ENCODE results near the gene FLG2.
A peak's percentile ranks its signal among the peaks of the same experiment; 100 is the strongest.

Gene FLG2
- long read RNA-seq, donor 1: 0 reads
- long read RNA-seq, donor 2: 0 reads
- long read RNA-seq, donor 3: 0 reads
- long read RNA-seq, donor 4: 0 reads
- long read RNA-seq, donor 5: 0 reads
- long read RNA-seq, donor 6: 0 reads
- long read RNA-seq, donor 7: 0 reads
- long read RNA-seq, donor 8: 0 reads

DNA sequence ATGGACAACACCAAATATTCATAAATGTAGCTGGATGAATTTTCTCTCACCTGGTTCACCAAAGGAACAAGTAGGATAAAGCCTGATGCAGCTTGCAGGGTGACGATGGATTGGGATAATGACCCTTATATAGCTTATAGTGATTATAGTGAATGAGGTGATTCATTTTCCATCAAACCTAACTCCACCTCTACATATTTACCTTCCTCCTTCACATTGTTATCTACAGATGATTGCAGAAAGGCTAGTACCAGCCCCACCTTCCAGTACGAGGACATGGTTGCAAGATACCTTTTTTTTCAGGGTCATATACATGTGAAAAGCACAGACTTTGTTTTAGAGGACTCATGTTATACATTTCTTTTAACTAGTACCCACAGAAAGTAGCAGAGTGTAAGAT, at the start of gene FLG2:
TSS of gene FLG2 (minus strand) at position 101 of the 400 bp plus-strand sequence. CDS start 1,122 bp downstream, outside the sequence.
- no peak for DNase-seq

DNA sequence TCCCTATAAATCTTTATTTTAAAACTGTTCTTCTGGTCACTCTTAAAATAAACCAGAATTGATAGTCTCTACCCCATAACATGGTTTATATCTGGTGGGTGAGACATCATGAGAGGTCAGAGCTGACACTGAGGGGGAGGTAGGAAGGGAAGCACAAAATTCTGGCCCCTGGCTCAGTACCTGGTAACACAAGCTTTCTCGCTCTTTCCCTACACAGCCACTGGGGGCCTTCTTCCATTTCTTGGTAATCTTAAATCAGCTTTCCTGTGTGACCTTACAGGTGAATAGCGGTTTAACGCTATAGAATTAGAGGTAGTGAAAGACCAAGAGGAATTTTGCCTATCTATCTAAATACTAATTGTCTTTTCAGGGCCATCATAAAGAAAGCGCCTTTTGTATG, 48.9 kb upstream of the FLG2 start:
- no peak for DNase-seq

DNA sequence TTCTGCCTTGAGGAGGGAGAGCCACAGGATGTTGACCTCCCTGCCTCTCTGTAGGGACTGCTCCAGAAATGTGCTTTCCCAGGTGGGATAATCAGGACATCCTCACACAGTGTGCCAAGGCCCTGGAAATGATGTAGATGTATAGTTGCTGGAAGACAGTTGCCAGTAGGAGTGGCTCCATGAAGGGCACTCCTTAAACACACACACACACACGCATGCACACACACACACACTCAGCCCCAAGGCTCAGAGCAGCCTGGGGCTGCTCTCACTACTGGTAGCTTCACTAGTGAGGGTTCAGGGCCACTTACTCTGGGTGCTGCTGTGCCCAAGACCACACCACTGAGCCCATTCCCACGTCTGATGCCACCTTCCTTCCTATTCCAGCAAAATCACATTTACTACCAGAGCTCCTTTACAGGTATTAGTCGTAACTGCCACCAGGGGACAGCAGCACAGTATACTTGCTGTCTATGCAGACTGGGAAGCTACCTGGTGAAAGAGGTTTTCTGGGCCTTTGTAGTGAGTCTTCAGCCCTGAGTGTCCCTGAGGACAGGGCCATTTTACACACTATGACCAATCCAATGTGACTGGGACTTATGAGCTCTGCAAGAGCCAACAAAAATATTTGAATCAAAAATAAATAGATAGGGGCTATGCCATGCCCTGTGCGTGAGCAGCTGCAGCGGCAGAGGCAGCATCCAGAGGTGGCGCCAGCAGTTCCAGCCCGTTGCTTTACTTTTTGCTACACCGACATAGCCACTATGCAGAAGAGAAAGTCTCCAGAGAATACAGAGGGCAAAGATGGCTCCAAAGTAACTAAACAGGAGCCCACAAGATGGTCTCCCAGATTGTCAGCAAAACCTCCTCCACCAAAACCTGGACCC, 39.2 kb upstream of the FLG2 start:
- no peak for DNase-seq

DNA sequence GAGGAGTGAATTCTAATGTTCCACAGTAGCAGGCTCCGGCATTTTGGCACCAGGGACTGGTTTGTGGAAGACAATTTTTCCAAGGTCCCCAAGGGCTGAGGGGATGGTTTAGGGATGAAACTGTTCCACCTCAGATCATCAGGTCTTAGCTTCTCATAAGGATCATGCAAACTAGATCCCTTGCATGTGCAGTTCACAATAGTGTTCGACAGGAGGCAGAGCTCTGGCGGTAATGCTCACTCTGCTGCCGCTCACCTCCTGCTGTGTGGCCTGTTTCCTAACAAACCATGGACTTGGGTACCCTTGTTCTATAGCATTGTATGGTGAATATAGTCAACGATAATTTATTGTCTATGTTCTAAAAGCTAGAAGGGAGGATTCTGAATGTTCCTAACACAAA, 37.7 kb upstream of the FLG2 start:
- no peak for DNase-seq

DNA sequence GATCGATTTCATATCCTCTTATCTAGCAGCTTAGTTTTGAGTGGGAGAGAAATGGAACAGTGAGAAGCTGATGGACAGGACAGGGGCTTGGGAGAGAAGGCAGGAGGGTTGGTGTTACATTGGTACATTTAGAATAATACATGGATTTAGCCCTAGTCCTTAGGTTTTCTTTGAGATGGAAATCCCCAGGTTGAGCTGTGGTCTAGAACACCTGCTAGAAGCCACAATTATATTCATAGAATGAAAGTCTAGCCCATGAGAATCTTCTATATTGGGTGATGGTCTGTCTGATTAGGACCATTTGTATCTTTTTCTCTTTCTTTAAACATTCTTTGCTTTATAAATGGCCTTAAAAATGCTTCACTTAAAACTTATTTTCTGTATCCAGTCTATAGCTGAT, 34.3 kb upstream of the FLG2 start:
- no peak for DNase-seq

DNA sequence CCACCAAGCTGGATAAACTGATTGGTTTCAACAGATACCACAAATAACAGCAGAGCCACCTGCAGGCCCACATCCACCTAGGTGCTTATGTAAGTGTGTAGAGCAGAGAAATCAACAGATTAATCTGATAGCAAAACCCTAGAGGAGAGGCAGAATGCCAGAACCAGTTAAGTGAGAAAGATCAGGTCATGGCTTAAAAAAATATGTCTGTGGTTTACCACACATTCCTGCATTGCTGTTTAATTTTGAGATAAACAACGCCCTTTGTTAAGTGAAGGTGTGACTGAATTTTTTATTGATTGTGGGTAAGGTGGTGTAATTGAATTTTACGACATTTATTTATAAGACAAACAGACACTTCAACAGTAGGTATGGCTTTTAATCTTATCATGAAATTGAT, 33.1 kb upstream of the FLG2 start:
- no peak for DNase-seq

DNA sequence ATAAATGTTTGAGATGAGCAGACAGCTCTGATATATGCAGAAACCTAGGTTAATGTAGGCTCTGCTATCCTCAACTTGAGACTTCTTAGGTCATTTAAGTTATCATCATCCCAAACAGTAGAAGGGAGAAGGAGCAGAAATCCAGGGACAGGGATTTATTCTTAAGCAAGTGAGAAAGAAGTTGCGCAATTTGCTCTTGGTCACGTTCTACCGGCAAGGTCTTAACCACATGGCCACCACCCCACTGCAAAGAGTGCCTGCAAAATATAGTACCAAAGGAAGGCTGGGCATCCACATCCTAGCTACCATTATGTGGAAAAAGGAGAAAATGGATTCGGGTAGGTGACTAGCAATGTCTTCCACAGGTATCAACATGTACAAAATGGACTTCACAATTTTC, 29.1 kb upstream of the FLG2 start:
- no peak for DNase-seq

DNA sequence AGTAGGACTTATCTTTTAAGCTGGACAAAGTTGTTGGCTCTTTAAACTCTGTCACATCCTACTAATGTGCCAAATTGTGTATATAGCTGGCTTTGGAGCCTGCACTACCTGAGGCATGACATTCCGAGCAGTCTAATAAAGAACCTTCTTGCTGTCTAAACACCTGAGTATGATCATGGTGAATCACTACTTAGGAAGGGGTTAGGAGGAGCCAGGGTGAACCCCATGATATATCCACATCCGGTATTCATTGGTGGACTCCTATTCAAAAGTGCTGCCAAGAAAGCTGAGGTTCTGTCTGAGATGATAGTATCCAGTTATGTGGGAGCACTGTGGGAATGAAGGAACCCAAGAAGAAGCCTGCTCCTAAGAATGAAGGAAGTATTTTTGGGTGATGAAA, 27.1 kb upstream of the FLG2 start:
- no peak for DNase-seq

DNA sequence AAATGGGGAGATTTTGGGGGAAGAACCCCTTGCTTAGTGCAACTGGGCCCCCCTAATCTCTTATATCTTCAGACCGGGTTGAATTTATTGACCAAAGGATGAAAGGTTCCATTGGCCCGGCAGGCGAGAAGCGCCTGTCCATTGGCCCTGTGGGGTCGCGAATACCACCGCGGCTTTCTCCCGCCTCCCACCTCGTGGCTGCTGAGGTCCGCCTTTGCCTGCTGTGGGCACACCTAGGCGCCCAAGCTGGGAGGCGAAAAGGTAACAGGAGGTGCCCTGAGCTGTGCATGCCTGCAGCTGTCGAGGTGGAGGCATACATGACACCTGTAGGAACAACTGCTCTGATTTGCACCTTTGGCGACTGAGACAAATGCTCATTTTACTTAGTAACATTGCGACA, 21.1 kb upstream of the FLG2 start:
- DNase-seq: no peak

DNA sequence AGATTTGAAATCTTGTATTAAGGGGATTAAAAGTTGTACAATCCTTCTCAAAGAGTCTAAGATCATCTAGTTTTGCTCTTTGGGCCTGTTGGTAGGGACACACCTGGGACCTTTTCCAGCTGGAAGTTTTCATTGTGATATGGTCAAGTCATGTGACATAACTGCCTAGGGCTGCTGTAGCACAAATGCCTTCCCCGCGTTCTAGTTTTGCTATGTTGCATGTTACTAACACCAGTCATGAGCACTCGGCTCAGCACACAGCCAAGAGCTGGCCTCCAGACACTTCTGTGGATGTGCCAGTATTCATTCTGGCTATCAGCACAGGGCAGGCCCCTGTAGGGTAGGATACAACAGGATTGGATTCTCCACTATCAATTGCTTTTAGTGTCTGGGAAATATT, 14.6 kb upstream of the FLG2 start:
- no peak for DNase-seq

DNA sequence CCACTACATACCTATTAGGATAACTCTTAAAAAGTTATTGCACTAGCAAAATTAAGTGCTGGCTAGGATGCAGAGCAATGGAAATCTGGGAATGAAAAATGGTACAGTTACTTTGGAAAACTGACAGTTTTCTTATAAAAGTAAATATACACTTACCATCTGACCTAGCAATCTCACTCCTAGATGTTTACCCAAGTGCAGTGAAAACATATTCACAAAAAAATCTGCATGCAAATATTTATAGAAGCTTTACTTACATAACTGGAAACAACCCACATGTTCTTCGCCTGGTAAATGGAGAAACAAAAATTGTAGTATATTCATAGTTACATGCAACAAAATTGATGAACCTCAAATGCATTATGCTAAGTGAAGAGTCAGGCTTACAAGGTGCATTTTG, 12.9 kb upstream of the FLG2 start:
- no peak for DNase-seq

DNA sequence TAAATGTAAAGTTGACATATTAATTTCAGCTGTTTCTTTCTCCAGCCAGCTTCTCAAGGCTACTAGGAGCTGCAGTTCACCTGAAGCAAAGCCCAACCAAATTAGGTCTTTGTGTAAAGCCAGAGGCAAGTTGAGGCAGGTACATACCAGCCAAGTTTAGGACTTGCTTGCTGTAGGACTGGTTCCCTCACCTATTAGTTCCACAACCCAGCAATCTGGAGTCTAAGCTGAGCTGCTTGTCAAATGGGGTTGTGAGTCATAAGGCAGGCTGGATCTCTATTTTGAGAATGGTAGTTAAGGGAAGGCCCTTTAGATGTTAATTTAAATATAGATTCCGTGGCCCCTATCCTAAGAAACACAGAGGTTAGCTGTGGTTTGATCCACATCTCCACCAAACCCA, 7.6 kb upstream of the FLG2 start:
- no peak for DNase-seq

DNA sequence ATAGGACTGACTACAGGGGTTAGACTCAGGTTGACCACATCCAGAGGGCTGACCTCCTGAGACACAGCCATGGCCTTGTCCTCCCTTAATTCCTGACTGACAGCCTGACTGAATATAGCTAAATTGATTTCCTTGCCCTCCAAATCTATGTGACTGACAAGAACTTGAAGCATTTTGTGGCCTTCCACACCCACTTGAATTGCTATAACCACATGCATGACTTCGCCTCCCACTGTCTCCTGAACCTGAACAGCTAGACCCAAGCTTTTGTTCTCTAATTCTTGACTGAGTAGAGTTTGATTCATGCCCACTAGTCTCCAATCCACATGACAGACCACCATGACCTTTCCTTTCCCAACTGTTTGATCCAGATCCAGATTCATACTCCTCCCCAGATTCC, 3.1 kb downstream of the FLG2 start:
- DNase-seq: no peak

DNA sequence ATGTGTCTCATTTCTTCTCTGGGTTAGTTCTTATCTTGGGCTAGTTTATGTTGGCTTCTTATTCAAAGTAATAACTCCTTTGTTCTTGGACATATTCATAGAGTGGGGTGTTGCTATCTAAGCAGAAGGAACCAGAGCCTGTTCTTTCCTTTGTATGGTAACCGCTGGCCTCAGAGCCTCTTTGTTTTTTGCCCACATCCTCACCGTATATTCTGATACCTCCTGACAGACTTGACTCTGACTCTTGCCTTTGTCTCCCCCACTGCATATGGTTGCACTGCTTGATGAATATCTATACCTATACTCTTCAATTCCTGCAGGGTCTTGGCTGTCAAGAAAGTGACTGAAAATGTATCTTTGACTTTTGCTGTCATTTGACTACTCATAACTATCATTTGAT, 10.2 kb downstream of the FLG2 start:
- no peak for DNase-seq

DNA sequence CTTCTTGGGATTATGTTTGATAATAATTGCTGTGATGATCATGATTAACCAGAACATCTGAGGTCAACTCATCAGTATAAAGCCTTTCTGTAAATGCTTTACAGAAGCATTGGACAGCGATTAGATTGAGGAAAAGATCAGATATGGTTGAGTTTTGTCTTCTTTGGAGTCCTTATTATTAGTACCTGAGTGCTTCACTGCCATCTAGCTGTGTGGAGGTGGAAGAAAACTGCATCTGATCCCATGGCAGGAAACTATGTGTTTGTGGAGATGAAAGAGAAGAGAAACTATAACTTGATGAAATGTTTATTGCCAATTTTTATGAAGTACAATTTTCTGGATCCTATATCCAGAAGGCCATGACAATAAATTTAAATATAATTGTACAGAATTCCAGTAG, 11.4 kb downstream of the FLG2 start:
- no peak for DNase-seq

DNA sequence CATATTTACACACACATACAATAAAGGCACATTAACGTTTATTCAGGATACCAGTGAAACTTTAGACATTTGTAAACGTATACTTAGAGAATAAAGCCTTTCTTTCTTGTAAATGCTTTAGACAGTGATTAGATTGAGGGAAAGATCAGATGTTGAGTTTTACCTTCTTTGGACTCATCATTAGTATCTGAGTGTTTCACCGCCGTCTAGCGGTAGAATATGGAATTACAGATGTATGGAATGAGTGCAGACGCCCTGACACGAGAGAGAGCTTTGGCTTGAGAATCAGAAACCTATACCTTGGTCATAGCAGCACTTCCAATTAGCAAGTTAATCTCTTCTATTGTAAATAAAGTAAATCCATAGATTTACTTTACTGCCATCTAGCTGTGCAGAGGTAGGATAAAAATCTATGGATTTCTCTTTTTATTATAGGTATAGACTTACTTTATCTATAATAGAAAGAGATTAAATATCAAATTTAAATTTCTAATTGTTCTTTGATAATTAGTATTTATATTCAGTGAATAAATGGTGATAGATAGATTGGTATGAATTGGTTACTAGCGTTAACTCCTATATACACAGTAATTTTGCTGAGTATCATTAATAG, 12.6 kb downstream of the FLG2 start:
- DNase-seq: peak; percentile 4

DNA sequence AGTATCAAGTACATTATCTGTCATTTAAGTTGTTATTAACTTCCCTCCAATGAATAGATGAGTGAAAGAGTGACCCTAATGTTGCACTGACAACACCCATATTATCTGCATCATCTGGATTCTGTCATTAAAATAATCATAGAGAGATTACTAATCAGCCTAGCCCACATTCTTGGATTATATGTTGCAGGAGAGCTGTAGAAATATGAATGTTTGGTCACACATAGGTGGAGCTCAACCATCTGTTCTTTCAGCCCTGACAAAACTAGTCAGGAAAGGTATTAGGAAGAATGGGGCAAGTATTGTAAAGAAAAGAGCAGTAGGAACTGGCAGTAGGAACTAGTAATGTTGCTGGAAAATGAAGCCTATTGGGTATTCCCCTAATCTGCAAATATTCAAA, 15.4 kb downstream of the FLG2 start:
- DNase-seq: no peak

DNA sequence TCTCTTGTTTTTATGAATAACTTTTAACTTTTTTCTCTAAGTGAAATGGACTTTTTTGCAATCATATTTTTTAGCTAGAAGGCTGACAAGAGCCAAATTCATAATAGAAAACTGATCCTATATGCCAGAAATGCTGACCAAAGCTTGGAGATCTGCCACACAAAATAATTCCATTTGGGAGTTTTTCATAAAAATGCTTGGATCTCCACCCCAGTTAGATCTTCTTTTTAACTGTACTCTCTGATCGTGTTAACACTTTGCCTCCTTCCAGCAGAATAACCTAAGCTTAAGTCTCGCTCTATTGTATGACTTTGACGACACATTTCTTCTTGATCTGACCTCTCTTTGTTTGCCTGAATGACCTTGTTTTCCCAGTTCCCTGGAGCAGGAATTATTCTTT, 16.8 kb downstream of the FLG2 start:
- DNase-seq: no peak

DNA sequence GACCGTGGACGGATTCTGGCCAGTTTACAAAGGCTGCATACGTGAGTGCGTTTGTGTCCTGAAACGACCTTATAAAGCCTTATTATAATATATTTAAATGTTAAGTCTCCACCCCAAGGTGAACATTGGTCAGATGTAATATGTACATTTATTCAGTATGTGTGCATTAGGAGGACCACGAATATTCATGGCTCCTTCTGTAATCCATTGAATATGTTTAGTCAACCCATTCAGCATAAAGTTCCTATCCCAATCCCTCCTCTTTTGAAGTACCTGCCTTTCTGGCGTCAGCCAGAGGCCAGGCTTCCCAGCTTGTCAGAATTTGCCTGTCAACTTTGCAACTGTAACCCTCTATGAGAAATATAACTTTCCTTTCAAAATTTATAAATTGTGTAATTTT, 24.4 kb downstream of the FLG2 start:
- no peak for DNase-seq

DNA sequence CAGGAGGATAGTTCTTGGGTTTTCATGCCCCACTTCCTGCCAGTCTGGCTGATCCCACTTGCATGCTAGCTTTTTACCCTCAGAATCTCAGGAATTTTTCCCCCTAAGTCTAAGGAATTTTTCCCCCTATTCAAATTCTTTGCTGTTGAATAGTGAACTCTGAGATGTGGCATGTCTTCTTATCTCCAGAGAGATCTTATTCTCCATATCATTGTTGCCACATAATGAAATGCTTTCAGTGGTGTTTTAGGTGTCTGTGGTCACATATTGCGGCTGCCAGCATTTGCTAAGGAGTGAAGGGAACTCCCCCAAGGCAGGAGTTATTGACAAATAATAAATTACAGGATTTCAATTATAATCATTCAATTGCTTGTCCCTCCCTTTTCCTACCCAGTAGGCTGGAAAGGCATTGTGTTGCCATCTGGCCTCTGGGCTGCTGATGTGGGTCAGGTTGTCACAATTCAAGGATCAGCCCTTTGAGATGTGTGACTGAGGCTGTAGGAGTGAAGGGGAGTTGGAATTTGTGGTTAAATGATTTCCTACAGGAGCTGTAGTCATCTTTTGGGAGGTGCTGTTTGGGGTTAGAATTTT, 30.9 kb downstream of the FLG2 start:
- DNase-seq: peak; percentile 6

DNA sequence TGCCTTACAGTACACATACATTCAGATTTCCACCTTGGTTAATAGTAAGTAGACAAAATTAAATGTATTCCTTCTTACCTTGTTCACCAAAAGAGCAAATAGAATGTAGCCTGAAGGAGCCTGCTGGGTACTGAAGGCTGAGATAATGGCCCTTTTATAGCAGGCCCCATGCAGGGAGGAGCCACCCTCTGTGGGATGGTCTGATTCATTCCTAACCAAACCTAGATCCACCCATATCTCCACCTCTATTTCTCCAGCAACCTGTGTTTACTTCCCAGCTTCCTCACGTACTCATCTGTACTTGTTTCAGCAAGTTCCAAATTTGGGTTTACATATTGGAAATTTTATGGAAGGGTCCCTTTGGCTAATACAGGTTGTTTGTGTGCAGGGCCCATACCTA, 34.7 kb downstream of the FLG2 start, which contains the start of gene FLG:
TSS of gene FLG (minus strand) at position 129 of the 400 bp plus-strand sequence. CDS start 9,783 bp downstream, outside the sequence.
- no peak for DNase-seq

DNA sequence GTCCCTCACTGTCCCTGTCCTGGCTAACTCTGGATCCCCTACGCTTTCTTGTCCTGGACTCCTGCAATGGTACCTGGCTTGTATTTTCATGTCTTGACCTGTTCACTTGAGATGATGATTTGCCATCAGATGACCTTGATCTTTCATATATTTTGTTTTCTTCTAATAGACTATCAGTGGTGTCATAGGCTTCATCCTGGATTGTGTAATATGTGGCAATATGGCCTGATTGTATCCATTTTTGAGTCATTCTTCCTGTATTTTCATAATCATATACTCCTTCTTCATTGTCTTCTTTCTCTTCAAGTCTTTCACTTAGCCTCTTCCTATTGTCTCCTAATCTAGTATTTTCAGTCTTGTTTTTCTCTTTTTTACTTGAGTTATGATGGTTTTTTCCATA, 45.8 kb downstream of the FLG2 start:
- DNase-seq: no peak

DNA sequence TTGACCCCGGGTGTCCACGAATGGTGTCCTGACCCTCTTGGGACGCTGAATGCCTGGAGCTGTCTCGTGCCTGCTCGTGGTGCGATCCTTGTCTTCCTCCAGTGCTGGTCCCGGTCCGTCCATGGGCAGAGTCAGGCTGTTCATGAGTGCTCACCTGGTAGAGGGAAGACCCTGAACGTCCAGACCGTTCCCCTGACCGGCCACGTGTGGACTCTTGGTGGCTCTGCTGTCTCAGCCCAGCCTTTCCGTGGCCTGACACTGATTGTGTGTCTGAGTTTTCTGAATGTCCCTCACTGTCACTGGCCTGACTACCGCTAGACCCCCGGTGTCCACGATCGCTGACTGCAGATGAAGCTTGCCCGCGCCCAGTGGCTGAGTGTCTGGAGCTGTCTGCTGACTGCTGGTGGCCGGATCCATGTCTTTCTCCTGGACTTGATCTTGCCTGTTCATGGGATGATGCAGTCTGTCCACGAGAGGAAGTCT, 46.4 kb downstream of the FLG2 start:
- no peak for DNase-seq
